HEK293 (cell line): ENCODE measurements around the gene LRSAM1.

ENCODE experiments used
- CTCF ChIP-seq: fragments of 450-650 bp; formaldehyde crosslinking; IDR thresholded peaks from 2 replicates; pipeline ENCODE4 v1.5.1; 2016; ENCODE audit warnings: missing biosample characterization, missing genetic modification characterization
- GLIS2 ChIP-seq: fragments of 450-650 bp; formaldehyde crosslinking; IDR thresholded peaks from 2 replicates; pipeline ENCODE4 v1.5.1; 2016; ENCODE audit warnings: missing biosample characterization, missing genetic modification characterization
- YY1 ChIP-seq: fragments of 450-650 bp; formaldehyde crosslinking; IDR thresholded peaks from 2 replicates; pipeline ENCODE4 v1.5.1; 2018; ENCODE audit warnings: missing biosample characterization, missing genetic modification characterization
- ZEB2 ChIP-seq: fragments of 450-650 bp; formaldehyde crosslinking; IDR thresholded peaks from 2 replicates; pipeline ENCODE4 v1.5.1; 2016; ENCODE audit warnings: missing biosample characterization, missing genetic modification characterization
- ZFP41 ChIP-seq: fragments of 450-650 bp; formaldehyde crosslinking; IDR thresholded peaks from 2 replicates; pipeline ENCODE4 v1.5.1; 2016; ENCODE audit warnings: missing biosample characterization, missing genetic modification characterization, borderline replicate concordance
- ZNF121 ChIP-seq: fragments of 450-650 bp; formaldehyde crosslinking; IDR thresholded peaks from 2 replicates; pipeline ENCODE4 v1.5.1; 2016; ENCODE audit warnings: missing biosample characterization, missing genetic modification characterization
- ZNF558 ChIP-seq: fragments of 450-650 bp; formaldehyde crosslinking; IDR thresholded peaks from 2 replicates; pipeline ENCODE4 v1.5.1; 2016; ENCODE audit warnings: missing biosample characterization, missing genetic modification characterization
- ZNF658 ChIP-seq: fragments of 450-650 bp; formaldehyde crosslinking; IDR thresholded peaks from 2 replicates; pipeline ENCODE4; 2016; ENCODE audit warnings: missing biosample characterization, missing genetic modification characterization
- ZNF747 ChIP-seq: fragments of 450-650 bp; formaldehyde crosslinking; IDR thresholded peaks from 2 replicates; pipeline ENCODE4 v1.5.1; 2016; ENCODE audit warnings: missing biosample characterization, missing genetic modification characterization
- ZSCAN18 ChIP-seq: fragments of 450-650 bp; formaldehyde crosslinking; IDR thresholded peaks from 2 replicates; pipeline ENCODE4 v1.5.1; 2016; ENCODE audit warnings: missing biosample characterization, missing genetic modification characterization
- ZXDB ChIP-seq: fragments of 450-650 bp; formaldehyde crosslinking; IDR thresholded peaks from 2 replicates; pipeline ENCODE4 v1.5.1; 2016; ENCODE audit warnings: missing biosample characterization, missing genetic modification characterization
- TF ChIP-seq, protein P1 (sequence below): fragments of 450-650 bp; formaldehyde crosslinking; IDR thresholded peaks from 2 replicates; pipeline ENCODE4 v1.5.1; 2016; ENCODE audit warnings: missing biosample characterization, missing genetic modification characterization
- TF ChIP-seq, protein P2 (sequence below): fragments of 450-650 bp; IDR thresholded peaks from 2 replicates; pipeline ENCODE4 v1.5.1; 2018; ENCODE audit warnings: missing biosample characterization, mild to moderate bottlenecking, missing genetic modification characterization

DNA sequence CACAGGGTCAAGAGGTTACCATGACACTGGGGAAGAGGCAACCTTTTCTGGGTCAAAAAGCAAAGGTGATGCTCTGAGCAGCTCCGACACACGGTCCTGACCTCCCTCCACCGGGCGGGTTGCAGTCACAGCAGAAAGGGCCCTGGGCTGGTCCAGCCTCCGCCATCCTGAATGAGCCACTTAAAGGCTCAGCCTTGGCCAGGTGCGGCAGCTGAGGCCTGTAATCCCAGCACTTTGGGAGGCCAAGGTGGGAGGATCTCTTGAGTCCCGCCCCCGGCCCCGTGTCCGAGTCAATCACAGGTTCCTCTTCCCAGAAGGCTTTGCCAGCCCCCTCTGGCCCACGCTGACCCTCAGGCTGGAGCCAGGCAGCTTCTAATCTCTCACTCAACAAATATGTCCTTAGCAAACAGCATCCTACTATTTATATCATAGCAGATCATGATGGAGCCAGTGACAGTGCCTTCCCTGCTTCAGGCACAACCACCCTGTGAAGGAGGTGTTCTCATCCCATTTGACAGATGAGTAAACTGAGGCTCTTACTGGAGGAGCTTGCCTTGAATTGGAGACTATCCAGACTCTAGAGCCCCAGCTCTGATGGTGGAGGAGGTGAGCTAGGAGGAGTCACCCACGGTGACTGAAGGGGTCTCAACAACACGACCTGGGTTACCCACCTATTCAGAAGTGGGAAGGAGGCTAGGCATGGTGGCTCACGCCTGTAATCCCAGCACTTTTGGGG lies 79.1 kb downstream of the LRSAM1 start:
- no peak for TF ChIP-seq CTCF (tag by site-specific recombination)
- no peak for TF ChIP-seq ZXDB (tag by site-specific recombination)
- TF ChIP-seq, protein P1, sequence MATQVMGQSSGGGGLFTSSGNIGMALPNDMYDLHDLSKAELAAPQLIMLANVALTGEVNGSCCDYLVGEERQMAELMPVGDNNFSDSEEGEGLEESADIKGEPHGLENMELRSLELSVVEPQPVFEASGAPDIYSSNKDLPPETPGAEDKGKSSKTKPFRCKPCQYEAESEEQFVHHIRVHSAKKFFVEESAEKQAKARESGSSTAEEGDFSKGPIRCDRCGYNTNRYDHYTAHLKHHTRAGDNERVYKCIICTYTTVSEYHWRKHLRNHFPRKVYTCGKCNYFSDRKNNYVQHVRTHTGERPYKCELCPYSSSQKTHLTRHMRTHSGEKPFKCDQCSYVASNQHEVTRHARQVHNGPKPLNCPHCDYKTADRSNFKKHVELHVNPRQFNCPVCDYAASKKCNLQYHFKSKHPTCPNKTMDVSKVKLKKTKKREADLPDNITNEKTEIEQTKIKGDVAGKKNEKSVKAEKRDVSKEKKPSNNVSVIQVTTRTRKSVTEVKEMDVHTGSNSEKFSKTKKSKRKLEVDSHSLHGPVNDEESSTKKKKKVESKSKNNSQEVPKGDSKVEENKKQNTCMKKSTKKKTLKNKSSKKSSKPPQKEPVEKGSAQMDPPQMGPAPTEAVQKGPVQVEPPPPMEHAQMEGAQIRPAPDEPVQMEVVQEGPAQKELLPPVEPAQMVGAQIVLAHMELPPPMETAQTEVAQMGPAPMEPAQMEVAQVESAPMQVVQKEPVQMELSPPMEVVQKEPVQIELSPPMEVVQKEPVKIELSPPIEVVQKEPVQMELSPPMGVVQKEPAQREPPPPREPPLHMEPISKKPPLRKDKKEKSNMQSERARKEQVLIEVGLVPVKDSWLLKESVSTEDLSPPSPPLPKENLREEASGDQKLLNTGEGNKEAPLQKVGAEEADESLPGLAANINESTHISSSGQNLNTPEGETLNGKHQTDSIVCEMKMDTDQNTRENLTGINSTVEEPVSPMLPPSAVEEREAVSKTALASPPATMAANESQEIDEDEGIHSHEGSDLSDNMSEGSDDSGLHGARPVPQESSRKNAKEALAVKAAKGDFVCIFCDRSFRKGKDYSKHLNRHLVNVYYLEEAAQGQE (tag by site-specific recombination), result no peak
- no peak for TF ChIP-seq ZNF747 (tag by site-specific recombination)
- TF ChIP-seq ZNF658 (tag by site-specific recombination), result no peak
- TF ChIP-seq ZNF121 (tag by site-specific recombination), result no peak
- TF ChIP-seq ZEB2, result no peak
- TF ChIP-seq GLIS2 (tag by site-specific recombination), result no peak
- TF ChIP-seq ZSCAN18 (tag by site-specific recombination), result no peak
- TF ChIP-seq YY1, result no peak
- TF ChIP-seq ZFP41, result no peak
- TF ChIP-seq, protein P2, sequence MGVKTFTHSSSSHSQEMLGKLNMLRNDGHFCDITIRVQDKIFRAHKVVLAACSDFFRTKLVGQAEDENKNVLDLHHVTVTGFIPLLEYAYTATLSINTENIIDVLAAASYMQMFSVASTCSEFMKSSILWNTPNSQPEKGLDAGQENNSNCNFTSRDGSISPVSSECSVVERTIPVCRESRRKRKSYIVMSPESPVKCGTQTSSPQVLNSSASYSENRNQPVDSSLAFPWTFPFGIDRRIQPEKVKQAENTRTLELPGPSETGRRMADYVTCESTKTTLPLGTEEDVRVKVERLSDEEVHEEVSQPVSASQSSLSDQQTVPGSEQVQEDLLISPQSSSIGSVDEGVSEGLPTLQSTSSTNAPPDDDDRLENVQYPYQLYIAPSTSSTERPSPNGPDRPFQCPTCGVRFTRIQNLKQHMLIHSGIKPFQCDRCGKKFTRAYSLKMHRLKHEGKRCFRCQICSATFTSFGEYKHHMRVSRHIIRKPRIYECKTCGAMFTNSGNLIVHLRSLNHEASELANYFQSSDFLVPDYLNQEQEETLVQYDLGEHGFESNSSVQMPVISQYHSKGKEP, result no peak
- no peak for TF ChIP-seq ZNF558
